Mucosa of descending colon (tissue), 3 donors: ENCODE measurements around the gene ATP10B. TPM values are rescaled to one million over a fixed set of nuclear protein-coding genes. Genes with fewer than 3 reads are reported as not detected.

Experiments used
- ATAC-seq: fragments of 200-7000 bp; cut with Tn5 transposase; one replicate; pipeline ENCODE4 v1.9.1; 2020; ENCODE audit warnings: mild to moderate bottlenecking, moderate library complexity
- DNase-seq, 3 donors: peaks; one replicate each; pipeline ENCODE4 v3.0.0-alpha.2; 2020
- H3K36me3 ChIP-seq: fragments of 200-600 bp; one replicate; pipeline ENCODE4 v1.8.0; 2021; ENCODE audit warnings: low read depth, mild to moderate bottlenecking
- H3K4me1 ChIP-seq: fragments of 200-600 bp; one replicate; pipeline ENCODE4 v1.8.0; 2021; ENCODE audit warnings: low read depth, mild to moderate bottlenecking
- H3K4me3 ChIP-seq: fragments of 200-600 bp; one replicate; pipeline ENCODE4 v1.8.0; 2021; ENCODE audit warnings: mild to moderate bottlenecking
- H3K9me3 ChIP-seq: fragments of 200-600 bp; one replicate; pipeline ENCODE4 v1.8.0; 2021; ENCODE audit warnings: mild to moderate bottlenecking
- CTCF ChIP-seq: fragments of 200-600 bp; IDR thresholded peaks from one replicate; pipeline ENCODE4 v1.8.0; 2022; ENCODE audit warnings: antibody characterized with exemption, mild to moderate bottlenecking
- intact Hi-C, 2 donors: fragments of 100-400 bp; cut with DNase I in 1 of 2; cut with micrococcal nuclease in 1 of 2; formaldehyde crosslinking; loops; one replicate each; pipeline versions ENCODE4 v1.11.0 to v1.11.1; 2022; cut with DNase I, micrococcal nuclease
- total RNA-seq, 3 donors: library from RNA; stranded (reverse); fragmentation: NEBNext Ultra II Directional in 2 of 3; extraction: Animal tissue kit (Norgen Biotek cat#: 25700) in 2 of 3; gene quantifications; one replicate each; pipeline versions ENCODE4 v1.2.1 to v1.2.4, GENCODE V29; 2021 to 2023
- donor health status: DM: no; HTN: no; CAD: no; lungs with moderate emphysema.
- donor health status: DM: no; HTN: no; CAD: no.
- donor health status: DM: no; HTN: yes; CAD: no.

The ATP10B gene
- total RNA-seq, 3 donors from 2014 or later: 112 to 265 (median 211) TPM

DNA sequence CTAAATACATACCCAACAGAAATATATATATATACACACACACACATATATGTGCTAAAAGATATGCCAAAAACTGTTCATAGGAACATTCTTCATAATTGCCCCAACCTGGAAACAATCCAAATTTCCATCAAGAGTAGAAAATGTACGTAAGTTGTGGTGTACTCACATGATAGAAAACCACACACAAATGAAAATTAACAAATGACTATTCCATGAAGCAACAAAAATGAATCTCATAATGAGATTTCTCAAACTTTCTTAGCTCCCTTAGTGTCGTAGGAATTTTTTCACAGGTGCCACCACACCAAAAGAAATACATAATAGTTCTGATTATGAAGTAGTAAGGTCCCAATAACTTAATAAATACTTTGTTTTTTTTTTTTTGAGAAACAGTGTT lies 7.8 kb downstream of the ATP10B start:
- no peak for TF ChIP-seq CTCF
- intact Hi-C loops: no loop called here
- ATAC-seq (no peak), DNase-seq (no peak)
- H3K9me3 ChIP-seq: no peaks in the 10 kb centered on the region
- no peaks in the 10 kb centered on the region for H3K36me3 ChIP-seq
- H3K4me1 ChIP-seq: no peaks in the 10 kb centered on the region
- no peak overlapping the region for H3K4me3 ChIP-seq

DNA sequence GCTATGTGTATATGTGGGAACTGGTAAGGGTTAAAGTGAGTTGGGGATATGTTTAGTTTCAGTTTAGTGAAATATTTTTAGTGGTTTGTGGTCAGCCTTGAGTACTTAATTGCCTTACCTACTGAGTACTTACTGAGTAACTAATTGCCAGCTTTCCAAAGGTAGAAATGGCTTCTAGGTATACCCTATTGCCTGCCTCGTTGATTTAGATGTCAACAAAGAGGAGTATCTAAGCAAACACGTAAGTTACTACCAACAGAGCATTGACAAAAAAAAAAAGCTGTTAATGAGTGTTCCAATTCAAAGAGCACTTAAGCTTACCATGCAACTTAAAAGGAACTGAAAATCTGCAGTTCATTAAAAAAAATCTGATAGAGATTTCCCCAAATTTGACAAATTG lies 8.8 kb downstream of the ATP10B start:
- TF ChIP-seq CTCF: no peak
- Histone ChIP-seq H3K36me3 (no peaks in the 10 kb centered on the region), H3K4me3 (no peak overlapping the region), H3K9me3 (no peaks in the 10 kb centered on the region), H3K4me1 (no peaks in the 10 kb centered on the region)
- no peak for DNase-seq
- ATAC-seq: no peak
- intact Hi-C loops: no loop called here

GRCh38 chr5:160837749-160838593 lies 14.0 kb downstream of the ATP10B start:
- intact Hi-C loops: no loop called here
- Histone ChIP-seq H3K4me3 (no peak overlapping the region), H3K9me3 (peaks cover 5% of the 10 kb centered on the region), H3K36me3 (no peaks in the 10 kb centered on the region), H3K4me1 (no peaks in the 10 kb centered on the region)
- no peak for TF ChIP-seq CTCF
- ATAC-seq (no peak), DNase-seq (no peak)

- DNase-seq (no peak), ATAC-seq (no peak)
- no peak for TF ChIP-seq CTCF
- Histone ChIP-seq H3K9me3 (peaks cover 5% of the 10 kb centered on the region), H3K36me3 (no peaks in the 10 kb centered on the region), H3K4me1 (no peaks in the 10 kb centered on the region), H3K4me3 (no peak overlapping the region)
- intact Hi-C loops: no loop called here
Measured at GRCh38 chr5:160837211-160837610, 14.8 kb downstream of the ATP10B start.

DNA sequence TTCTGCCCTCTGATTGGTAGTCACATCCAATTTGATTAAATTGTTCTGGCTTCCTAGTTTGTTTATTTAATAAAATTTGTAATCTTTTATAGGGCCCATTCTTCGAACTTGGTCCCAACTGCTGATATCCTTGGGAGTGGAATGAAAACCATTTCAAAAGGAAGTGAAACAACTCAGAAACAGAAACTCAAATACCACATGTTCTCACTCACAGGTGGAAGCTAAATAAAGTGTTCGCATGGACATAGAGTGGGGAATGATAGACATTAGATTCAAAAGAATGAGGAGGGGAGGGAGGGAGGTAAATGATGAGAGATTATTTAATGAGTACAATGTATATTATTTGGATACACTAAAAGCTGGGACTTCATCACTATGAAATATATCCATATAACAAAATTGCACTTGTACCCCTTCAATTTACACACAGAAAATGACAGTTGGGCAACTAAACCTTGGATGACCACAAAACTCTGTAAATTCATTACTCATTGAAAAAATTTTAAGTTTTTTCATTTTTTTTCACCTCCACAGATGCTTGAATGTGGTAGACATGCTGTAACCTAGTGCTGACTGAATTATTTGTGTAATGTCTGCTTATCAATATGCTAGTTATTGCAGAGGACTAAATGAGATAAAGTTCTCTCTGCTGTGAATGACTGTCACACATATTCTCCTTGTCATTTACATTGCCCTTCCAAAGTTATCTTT lies 16.0 kb downstream of the ATP10B start:
- no peak for TF ChIP-seq CTCF
- DNase-seq (no peak), ATAC-seq (no peak)
- H3K4me3 ChIP-seq: no peak overlapping the region
- H3K4me1 ChIP-seq: no peaks in the 10 kb centered on the region
- H3K36me3 ChIP-seq: no peaks in the 10 kb centered on the region
- intact Hi-C loops: no loop called here
- peaks cover 5% of the 10 kb centered on the region for H3K9me3 ChIP-seq
